SK-N-SH treated with all-trans-retinoic acid at 6 μM for 48 hours (cell line): ENCODE results near the gene ATRIP.

Experiments
- ATAC-seq: fragments of 200-7000 bp; cut with Tn5 transposase; 3 replicates; pipeline ENCODE4 v1.9.1; 2020; ENCODE audit warnings: mild to moderate bottlenecking, moderate library complexity
- ARNTL ChIP-seq: fragments of 450-650 bp; formaldehyde crosslinking; IDR thresholded peaks from 2 replicates; pipeline ENCODE4 v1.5.0; 2020; ENCODE audit warnings: low read depth, mild to moderate bottlenecking, moderate library complexity, borderline replicate concordance
- BACH2 ChIP-seq: fragments of 250-450 bp; sonication (Bioruptor Pico); IDR thresholded peaks from 2 replicates; pipeline ENCODE4 v1.9.0; 2021; ENCODE audit warnings: mild to moderate bottlenecking, borderline replicate concordance
- CSDC2 ChIP-seq: fragments of 250-450 bp; sonication (Bioruptor Pico); IDR thresholded peaks from 2 replicates; pipeline ENCODE4 v1.5.0; 2020; ENCODE audit warnings: mild to moderate bottlenecking, moderate library complexity
- ESRRG ChIP-seq: fragments of 250-450 bp; sonication (Bioruptor Pico); IDR thresholded peaks from 2 replicates; pipeline ENCODE4 v1.6.1; 2021; ENCODE audit warnings: mild to moderate bottlenecking
- GLIS3 ChIP-seq: fragments of 250-450 bp; sonication (Bioruptor Pico); IDR thresholded peaks from 2 replicates; pipeline ENCODE4 v1.5.0; 2020; ENCODE audit warnings: mild to moderate bottlenecking, moderate library complexity
- ISL1 ChIP-seq: fragments of 250-450 bp; sonication (Bioruptor Pico); IDR thresholded peaks from 2 replicates; pipeline ENCODE4 v2.1.2; 2022; ENCODE audit warnings: mild to moderate bottlenecking, moderate library complexity
- OSR1 ChIP-seq: fragments of 250-450 bp; sonication (Bioruptor Pico); IDR thresholded peaks from 2 replicates; pipeline ENCODE4 v1.8.0; 2022; ENCODE audit warnings: moderate library complexity, mild to moderate bottlenecking, inconsistent platforms
- PPARA ChIP-seq: fragments of 250-450 bp; sonication (Bioruptor Pico); IDR thresholded peaks from 2 replicates; pipeline ENCODE4 v1.5.0; 2020; ENCODE audit warnings: mild to moderate bottlenecking, borderline replicate concordance
- RARB ChIP-seq: fragments of 250-450 bp; sonication (Bioruptor Pico); IDR thresholded peaks from 2 replicates; pipeline ENCODE4 v1.8.0; 2021; ENCODE audit warnings: mild to moderate bottlenecking, moderate library complexity
- SNAI2 ChIP-seq: fragments of 250-450 bp; sonication (Bioruptor Pico); IDR thresholded peaks from 2 replicates; pipeline ENCODE4 v1.5.0; 2020; ENCODE audit warnings: mild to moderate bottlenecking, moderate library complexity
- TCF4 ChIP-seq: fragments of 250-450 bp; sonication (Bioruptor Pico); IDR thresholded peaks from 2 replicates; pipeline ENCODE4 v1.8.0; 2021; ENCODE audit warnings: mild to moderate bottlenecking, moderate library complexity, borderline replicate concordance
- TOX ChIP-seq: fragments of 250-450 bp; sonication (Bioruptor Pico); IDR thresholded peaks from 2 replicates; pipeline ENCODE4 v1.8.0; 2021; ENCODE audit warnings: mild to moderate bottlenecking, moderate library complexity, borderline replicate concordance
- ZC3H10 ChIP-seq: fragments of 250-450 bp; sonication (Bioruptor Pico); IDR thresholded peaks from 2 replicates; pipeline ENCODE4 v1.5.1; 2021; ENCODE audit warnings: mild to moderate bottlenecking, moderate library complexity
- ZFP3 ChIP-seq: fragments of 250-450 bp; sonication (Bioruptor Pico); IDR thresholded peaks from 2 replicates; pipeline ENCODE4 v1.5.0; 2020; ENCODE audit warnings: mild to moderate bottlenecking, moderate library complexity
- ZFP30 ChIP-seq: fragments of 450-650 bp; formaldehyde crosslinking; IDR thresholded peaks from 2 replicates; pipeline ENCODE4 v1.5.0; 2022; ENCODE audit warnings: mild to moderate bottlenecking, moderate library complexity
- ZNF565 ChIP-seq: fragments of 450-650 bp; formaldehyde crosslinking; conservative IDR thresholded peaks from 2 replicates; pipeline ENCODE4 v1.5.0; 2020; ENCODE audit warnings: low read depth, mild to moderate bottlenecking, moderate library complexity
- ZNF70 ChIP-seq: fragments of 450-650 bp; formaldehyde crosslinking; IDR thresholded peaks from 2 replicates; pipeline ENCODE4 v1.5.0; 2020; ENCODE audit warnings: mild to moderate bottlenecking, moderate library complexity
- ZNF8 ChIP-seq: fragments of 450-650 bp; formaldehyde crosslinking; IDR thresholded peaks from 2 replicates; pipeline ENCODE4 v1.5.0; 2020; ENCODE audit warnings: mild to moderate bottlenecking, moderate library complexity
- TF ChIP-seq, protein P1 (sequence below): fragments of 250-450 bp; sonication (Bioruptor Pico); IDR thresholded peaks from 2 replicates; pipeline ENCODE4 v1.8.0; 2021; ENCODE audit warnings: low read depth, mild to moderate bottlenecking, moderate library complexity, borderline replicate concordance
- TF ChIP-seq, protein P2 (sequence below): fragments of 250-450 bp; sonication (Bioruptor Pico); IDR thresholded peaks from 2 replicates; pipeline ENCODE4 v1.5.1; 2021; ENCODE audit warnings: mild to moderate bottlenecking, moderate library complexity
- TF ChIP-seq, protein P3 (sequence below): fragments of 250-450 bp; sonication (Bioruptor Pico); IDR thresholded peaks from 2 replicates; pipeline ENCODE4 v1.5.1; 2020; ENCODE audit warnings: low read depth, mild to moderate bottlenecking, moderate library complexity
- TF ChIP-seq, protein P4 (sequence below): fragments of 250-450 bp; sonication (Bioruptor Pico); IDR thresholded peaks from 2 replicates; pipeline ENCODE4 v1.5.0; 2020; ENCODE audit warnings: mild to moderate bottlenecking, moderate library complexity

ATRIP gene

DNA sequence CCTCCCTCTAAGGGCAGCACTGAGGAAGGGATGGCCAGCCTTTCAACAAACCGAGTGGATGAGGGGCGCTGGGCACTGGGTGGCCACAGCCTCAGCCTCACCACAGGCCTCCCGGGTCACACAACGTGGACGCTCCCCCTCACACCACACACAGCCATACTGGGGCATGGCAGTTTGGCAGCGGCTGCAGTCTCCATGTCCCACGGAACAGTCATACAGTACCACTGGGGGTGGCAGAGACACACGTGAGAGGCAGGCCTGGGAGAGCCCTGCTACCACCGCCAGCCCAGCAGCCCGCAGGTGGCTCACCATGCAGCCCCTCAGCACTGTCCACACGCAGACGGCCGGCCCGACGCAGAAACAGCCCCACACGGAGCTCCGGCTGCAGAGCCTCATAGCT, 28.4 kb upstream of the ATRIP start:
- no peak for TF ChIP-seq ISL1 (CRISPR knock-in tag)
- TF ChIP-seq PPARA: no peak
- no peak for TF ChIP-seq TCF4
- TF ChIP-seq ARNTL (CRISPR knock-in tag): no peak
- no peak for TF ChIP-seq BACH2
- TF ChIP-seq SNAI2 (CRISPR knock-in tag): no peak
- TF ChIP-seq, protein P1, sequence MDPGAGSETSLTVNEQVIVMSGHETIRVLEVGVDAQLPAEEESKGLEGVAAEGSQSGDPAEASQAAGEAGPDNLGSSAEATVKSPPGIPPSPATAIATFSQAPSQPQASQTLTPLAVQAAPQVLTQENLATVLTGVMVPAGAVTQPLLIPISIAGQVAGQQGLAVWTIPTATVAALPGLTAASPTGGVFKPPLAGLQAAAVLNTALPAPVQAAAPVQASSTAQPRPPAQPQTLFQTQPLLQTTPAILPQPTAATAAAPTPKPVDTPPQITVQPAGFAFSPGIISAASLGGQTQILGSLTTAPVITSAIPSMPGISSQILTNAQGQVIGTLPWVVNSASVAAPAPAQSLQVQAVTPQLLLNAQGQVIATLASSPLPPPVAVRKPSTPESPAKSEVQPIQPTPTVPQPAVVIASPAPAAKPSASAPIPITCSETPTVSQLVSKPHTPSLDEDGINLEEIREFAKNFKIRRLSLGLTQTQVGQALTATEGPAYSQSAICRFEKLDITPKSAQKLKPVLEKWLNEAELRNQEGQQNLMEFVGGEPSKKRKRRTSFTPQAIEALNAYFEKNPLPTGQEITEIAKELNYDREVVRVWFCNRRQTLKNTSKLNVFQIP (CRISPR knock-in tag): no peak
- TF ChIP-seq, protein P2, sequence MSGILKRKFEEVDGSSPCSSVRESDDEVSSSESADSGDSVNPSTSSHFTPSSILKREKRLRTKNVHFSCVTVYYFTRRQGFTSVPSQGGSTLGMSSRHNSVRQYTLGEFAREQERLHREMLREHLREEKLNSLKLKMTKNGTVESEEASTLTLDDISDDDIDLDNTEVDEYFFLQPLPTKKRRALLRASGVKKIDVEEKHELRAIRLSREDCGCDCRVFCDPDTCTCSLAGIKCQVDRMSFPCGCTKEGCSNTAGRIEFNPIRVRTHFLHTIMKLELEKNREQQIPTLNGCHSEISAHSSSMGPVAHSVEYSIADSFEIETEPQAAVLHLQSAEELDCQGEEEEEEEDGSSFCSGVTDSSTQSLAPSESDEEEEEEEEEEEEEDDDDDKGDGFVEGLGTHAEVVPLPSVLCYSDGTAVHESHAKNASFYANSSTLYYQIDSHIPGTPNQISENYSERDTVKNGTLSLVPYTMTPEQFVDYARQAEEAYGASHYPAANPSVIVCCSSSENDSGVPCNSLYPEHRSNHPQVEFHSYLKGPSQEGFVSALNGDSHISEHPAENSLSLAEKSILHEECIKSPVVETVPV (CRISPR knock-in tag): no peak
- TF ChIP-seq GLIS3 (CRISPR knock-in tag): no peak
- TF ChIP-seq CSDC2 (CRISPR knock-in tag): no peak
- TF ChIP-seq ZFP3 (CRISPR knock-in tag): no peak
- TF ChIP-seq, protein P3, sequence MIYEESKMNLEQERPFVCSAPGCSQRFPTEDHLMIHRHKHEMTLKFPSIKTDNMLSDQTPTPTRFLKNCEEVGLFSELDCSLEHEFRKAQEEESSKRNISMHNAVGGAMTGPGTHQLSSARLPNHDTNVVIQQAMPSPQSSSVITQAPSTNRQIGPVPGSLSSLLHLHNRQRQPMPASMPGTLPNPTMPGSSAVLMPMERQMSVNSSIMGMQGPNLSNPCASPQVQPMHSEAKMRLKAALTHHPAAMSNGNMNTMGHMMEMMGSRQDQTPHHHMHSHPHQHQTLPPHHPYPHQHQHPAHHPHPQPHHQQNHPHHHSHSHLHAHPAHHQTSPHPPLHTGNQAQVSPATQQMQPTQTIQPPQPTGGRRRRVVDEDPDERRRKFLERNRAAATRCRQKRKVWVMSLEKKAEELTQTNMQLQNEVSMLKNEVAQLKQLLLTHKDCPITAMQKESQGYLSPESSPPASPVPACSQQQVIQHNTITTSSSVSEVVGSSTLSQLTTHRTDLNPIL (CRISPR knock-in tag): no peak
- TF ChIP-seq ESRRG (CRISPR knock-in tag): no peak
- no peak for TF ChIP-seq TOX (CRISPR knock-in tag)
- no peak for ATAC-seq

DNA sequence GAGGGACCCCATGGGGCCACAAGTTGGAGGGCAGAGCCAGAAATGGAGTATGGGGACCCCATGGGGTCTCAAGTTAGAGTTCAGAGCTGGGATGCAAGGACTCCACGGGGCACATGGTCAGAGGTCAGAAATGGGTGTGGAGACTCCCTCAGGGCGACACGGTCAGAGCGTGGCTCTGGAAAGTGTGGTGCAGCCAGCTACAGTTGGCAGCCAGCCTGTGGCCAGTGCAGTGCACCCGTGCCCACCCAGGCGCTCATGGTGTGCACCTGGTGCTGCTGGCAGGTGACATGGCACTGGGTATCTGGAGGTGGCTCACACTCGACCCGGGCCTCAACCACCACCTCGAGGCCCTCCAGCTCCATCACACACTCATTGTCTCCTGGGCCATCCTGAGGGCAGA, 27.9 kb upstream of the ATRIP start:
- TF ChIP-seq, protein P4, sequence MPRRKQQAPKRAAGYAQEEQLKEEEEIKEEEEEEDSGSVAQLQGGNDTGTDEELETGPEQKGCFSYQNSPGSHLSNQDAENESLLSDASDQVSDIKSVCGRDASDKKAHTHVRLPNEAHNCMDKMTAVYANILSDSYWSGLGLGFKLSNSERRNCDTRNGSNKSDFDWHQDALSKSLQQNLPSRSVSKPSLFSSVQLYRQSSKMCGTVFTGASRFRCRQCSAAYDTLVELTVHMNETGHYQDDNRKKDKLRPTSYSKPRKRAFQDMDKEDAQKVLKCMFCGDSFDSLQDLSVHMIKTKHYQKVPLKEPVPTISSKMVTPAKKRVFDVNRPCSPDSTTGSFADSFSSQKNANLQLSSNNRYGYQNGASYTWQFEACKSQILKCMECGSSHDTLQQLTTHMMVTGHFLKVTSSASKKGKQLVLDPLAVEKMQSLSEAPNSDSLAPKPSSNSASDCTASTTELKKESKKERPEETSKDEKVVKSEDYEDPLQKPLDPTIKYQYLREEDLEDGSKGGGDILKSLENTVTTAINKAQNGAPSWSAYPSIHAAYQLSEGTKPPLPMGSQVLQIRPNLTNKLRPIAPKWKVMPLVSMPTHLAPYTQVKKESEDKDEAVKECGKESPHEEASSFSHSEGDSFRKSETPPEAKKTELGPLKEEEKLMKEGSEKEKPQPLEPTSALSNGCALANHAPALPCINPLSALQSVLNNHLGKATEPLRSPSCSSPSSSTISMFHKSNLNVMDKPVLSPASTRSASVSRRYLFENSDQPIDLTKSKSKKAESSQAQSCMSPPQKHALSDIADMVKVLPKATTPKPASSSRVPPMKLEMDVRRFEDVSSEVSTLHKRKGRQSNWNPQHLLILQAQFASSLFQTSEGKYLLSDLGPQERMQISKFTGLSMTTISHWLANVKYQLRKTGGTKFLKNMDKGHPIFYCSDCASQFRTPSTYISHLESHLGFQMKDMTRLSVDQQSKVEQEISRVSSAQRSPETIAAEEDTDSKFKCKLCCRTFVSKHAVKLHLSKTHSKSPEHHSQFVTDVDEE: no peak
- TF ChIP-seq ESRRG (CRISPR knock-in tag) (no peak), RARB (CRISPR knock-in tag) (no peak), ZNF8 (no peak), OSR1 (CRISPR knock-in tag) (no peak), TOX (CRISPR knock-in tag) (no peak), ZFP3 (CRISPR knock-in tag) (no peak), BACH2 (no peak), SNAI2 (CRISPR knock-in tag) (no peak), ZFP30 (CRISPR knock-in tag) (no peak), ZNF565 (no peak), ARNTL (CRISPR knock-in tag) (no peak), PPARA (no peak), TCF4 (no peak)
- TF ChIP-seq, protein P2 (CRISPR knock-in tag): no peak
- no peak for ATAC-seq

DNA sequence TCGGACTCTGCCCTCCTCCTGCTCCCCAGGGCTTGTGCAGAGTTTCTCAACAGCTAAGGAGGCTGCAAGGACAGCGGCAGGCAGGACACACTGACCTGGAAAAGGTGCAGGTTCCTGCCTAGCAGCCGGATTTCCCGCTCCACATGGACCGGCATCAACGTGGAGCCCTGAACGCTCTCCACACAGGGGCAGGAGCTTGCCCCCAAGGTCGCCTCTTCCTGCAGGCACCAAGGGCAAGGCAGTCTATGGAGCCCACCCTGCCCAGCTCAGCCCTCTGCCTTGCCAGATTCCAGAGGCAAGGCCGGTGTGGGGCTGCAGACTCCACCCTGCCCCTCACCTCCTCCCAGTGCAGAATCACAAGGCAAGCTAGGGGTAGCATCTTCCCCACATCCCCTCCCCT, 27.4 kb upstream of the ATRIP start:
- TF ChIP-seq OSR1 (CRISPR knock-in tag): no peak
- no peak for TF ChIP-seq CSDC2 (CRISPR knock-in tag)
- no peak for TF ChIP-seq ARNTL (CRISPR knock-in tag)
- TF ChIP-seq ZNF565: no peak
- no peak for ATAC-seq

DNA sequence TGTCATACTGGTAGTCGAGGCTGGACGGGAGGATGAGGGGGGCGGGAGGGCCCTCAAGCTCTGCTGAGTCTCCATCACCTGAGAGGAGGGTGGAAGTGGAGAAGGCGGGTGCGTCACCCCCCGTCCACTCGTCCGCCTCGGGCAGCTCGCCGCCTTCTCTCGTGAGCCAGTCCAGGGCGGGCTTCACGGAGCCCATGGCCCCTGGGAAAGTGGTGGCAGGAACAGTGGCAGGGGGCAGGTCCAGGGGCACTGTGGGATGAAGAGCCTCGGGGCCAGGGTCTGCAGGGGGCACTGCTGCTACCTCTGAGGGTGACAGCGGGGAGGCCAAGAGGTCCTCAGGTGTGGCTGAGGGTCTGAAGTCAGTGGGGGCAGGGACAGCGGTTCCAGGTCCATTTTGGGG, 26.9 kb upstream of the ATRIP start:
- no peak for ATAC-seq
- TF ChIP-seq, protein P3 (CRISPR knock-in tag): no peak
- TF ChIP-seq ZNF70 (CRISPR knock-in tag) (no peak), ZFP30 (CRISPR knock-in tag) (no peak), ZNF565 (no peak), TOX (CRISPR knock-in tag) (no peak), SNAI2 (CRISPR knock-in tag) (no peak), ZC3H10 (no peak), RARB (CRISPR knock-in tag) (no peak), OSR1 (CRISPR knock-in tag) (no peak), ARNTL (CRISPR knock-in tag) (no peak), PPARA (no peak)
- TF ChIP-seq, protein P4: no peak
